Motor neuron (in vitro differentiated cells): ENCODE data around the gene NPBWR2. TPM values are rescaled to one million over a fixed set of nuclear protein-coding genes. Genes with fewer than 3 reads are reported as not detected.

ENCODE experiments used
- ATAC-seq, 8 experiments: fragments of 200-7000 bp; cut with Tn5 transposase; replicated peaks in 6 of 8; 2 replicates each; pipeline ENCODE4 v1.8.0; 2021; ENCODE audit warnings: mild to moderate bottlenecking in 8 of 8, moderate library complexity in 8 of 8
- H3K27ac ChIP-seq, 2 donors: fragments of 250-450 bp; sonication (Bioruptor Pico); 2 replicates each; pipeline ENCODE4 v1.9.0; 2021; ENCODE audit warnings: antibody characterized with exemption in 2 of 2, mild to moderate bottlenecking in 2 of 2, moderate library complexity in 1 of 2
- H3K4me1 ChIP-seq, 2 donors: fragments of 250-450 bp; sonication (Bioruptor Pico); replicated peaks in 1 of 2; 2 replicates each; pipeline ENCODE4 v1.6.1; 2021; ENCODE audit warnings: antibody characterized with exemption in 2 of 2, mild to moderate bottlenecking in 2 of 2, moderate library complexity in 1 of 2
- H3K4me3 ChIP-seq, 5 donors: fragments of 250-450 bp; sonication (Bioruptor Pico); 2 replicates each; pipeline ENCODE4 v1.9.0; 2021; ENCODE audit warnings: antibody characterized with exemption in 5 of 5, mild to moderate bottlenecking in 5 of 5, moderate library complexity in 4 of 5
- WGBS, 10 experiments: fragments of 450-650 bp; shearing (Covaris generic); methylation state at CpG; one replicate each; pipeline ENCODE4 v1.0.0; 2022; 5-methylcytosine and 5-hydroxymethylcytosine counted together
- in situ Hi-C, 9 experiments: fragments of 400-800 bp; cut with MboI; loops; one replicate each; pipeline ENCODE4 v1.15.0; 2021; ENCODE audit warnings: low sequenced_read_pairs in 9 of 9, low pct_unique_long_range_greater_than_20kb in 2 of 9; ENCODE audit not compliant: unreplicated experiment in 9 of 9
- total RNA-seq, 8 experiments: library from RNA; unstranded; fragments of 300-600 nt; gene quantifications; 2 replicates each; pipeline versions ENCODE4 v1.2.3 to v1.2.4, GENCODE V29; 2022

Gene NPBWR2
- total RNA-seq, 8 experiments from 2014 or later, result 0.11 to 1.3 (median 0.48) TPM; not detected in 4

GRCh38 chr20:64101731-64102621 lies 5.4 kb downstream of the NPBWR2 start:
- Histone ChIP-seq H3K4me1 (peaks cover 7 to 13% of the 10 kb centered on the region in 2 donors), H3K4me3 (peak overlapping the region; percentile 19 to 37 (median 28)), H3K27ac (peak overlapping the region in 1 of 2 donors; percentile 72)
- ATAC-seq, result peak; percentile 23 to 93 (median 85)
- WGBS, 10 experiments, result no CpG with 5 or more reads among the region's 64 CpGs
- in situ Hi-C loops, result no loop called here

- H3K4me3 ChIP-seq, result no peak overlapping the region
- H3K27ac ChIP-seq, result no peak overlapping the region
- in situ Hi-C loops, result no loop called here
- WGBS, 10 experiments, result 39 to 100% (median 83%) methylated on average over 1 to 7 of the region's 9 CpGs; no CpG with 5 or more reads in 3 of the 10 experiments
- no peak for ATAC-seq
- peaks cover 7 to 13% of the 10 kb centered on the region in 2 donors for H3K4me1 ChIP-seq
Measured at GRCh38 chr20:64100946-64101688, 6.2 kb downstream of the NPBWR2 start.

GRCh38 chr20:64100566-64100888 lies 6.8 kb downstream of the NPBWR2 start:
- 20 to 80% (median 53%) methylated on average over 1 to 3 of the region's 4 CpGs; no CpG with 5 or more reads in 3 of the 10 experiments for WGBS, 10 experiments
- Histone ChIP-seq H3K4me3 (no peak overlapping the region), H3K27ac (no peak overlapping the region), H3K4me1 (peaks cover 7 to 13% of the 10 kb centered on the region in 2 donors)
- in situ Hi-C loops, result no loop called here
- no peak for ATAC-seq

GRCh38 chr20:64099880-64100565 lies 7.3 kb downstream of the NPBWR2 start:
- Histone ChIP-seq H3K4me1 (peaks cover 7 to 13% of the 10 kb centered on the region in 2 donors), H3K4me3 (no peak overlapping the region), H3K27ac (no peak overlapping the region)
- ATAC-seq, result peak in 1 of 8 experiments; percentile 8
- 0 to 85% (median 40%) methylated on average over 2 to 6 of the region's 14 CpGs; no CpG with 5 or more reads in 3 of the 10 experiments for WGBS, 10 experiments
- in situ Hi-C loops, result no loop called here

GRCh38 chr20:64099086-64099786 lies 8.1 kb downstream of the NPBWR2 start:
- WGBS, 10 experiments, result 53 to 100% (median 60%) methylated on average over 1 to 2 of the region's 21 CpGs; no CpG with 5 or more reads in 5 of the 10 experiments
- ATAC-seq, result no peak
- H3K27ac ChIP-seq, result no peak overlapping the region
- in situ Hi-C loops, result no loop called here
- no peak overlapping the region for H3K4me3 ChIP-seq
- peaks cover 7 to 13% of the 10 kb centered on the region in 2 donors for H3K4me1 ChIP-seq

GRCh38 chr20:64098471-64099013 lies 8.8 kb downstream of the NPBWR2 start:
- Histone ChIP-seq H3K4me1 (peaks cover 5 to 9% of the 10 kb centered on the region in 2 donors), H3K27ac (no peak overlapping the region), H3K4me3 (no peak overlapping the region)
- ATAC-seq, result no peak
- 40 to 93% (median 80%) methylated on average over 1 to 3 of the region's 28 CpGs; no CpG with 5 or more reads in 7 of the 10 experiments for WGBS, 10 experiments
- in situ Hi-C loops, result no loop called here

- no peak for ATAC-seq
- in situ Hi-C loops, result no loop called here
- H3K4me3 ChIP-seq, result no peak overlapping the region
Measured at GRCh38 chr20:64096535-64096934, 10.8 kb downstream of the NPBWR2 start.

GRCh38 chr20:64095927-64096326 lies 11.4 kb downstream of the NPBWR2 start:
- Histone ChIP-seq H3K4me3 (no peak overlapping the region), H3K27ac (no peak overlapping the region), H3K4me1 (peaks cover 21% of the 10 kb centered on the region in 2 donors)
- in situ Hi-C loops, result no loop called here
- 0 to 100% (median 87%) methylated on average over 1 to 8 of the region's 11 CpGs; no CpG with 5 or more reads in 3 of the 10 experiments for WGBS, 10 experiments
- no peak for ATAC-seq

More at GRCh38 chr20:64096535-64096934, 10.8 kb downstream of the NPBWR2 start:
- WGBS, 10 experiments, result 34 to 100% (median 100%) methylated on average over 1 to 5 of the region's 6 CpGs; no CpG with 5 or more reads in 1 of the 10 experiments
- no peak overlapping the region for H3K27ac ChIP-seq
- H3K4me1 ChIP-seq, result peaks cover 17% of the 10 kb centered on the region in 2 donors

GRCh38 chr20:64095455-64095854 lies 11.9 kb downstream of the NPBWR2 start:
- no peak for ATAC-seq
- Histone ChIP-seq H3K4me3 (no peak overlapping the region), H3K4me1 (peaks cover 22% of the 10 kb centered on the region in 2 donors), H3K27ac (no peak overlapping the region)
- 80 to 93% methylated on average over 1 to 2 of the region's 4 CpGs; no CpG with 5 or more reads in 8 of the 10 experiments for WGBS, 10 experiments
- in situ Hi-C loops, result no loop called here

- WGBS, 10 experiments, result 80% methylated on average over 1 of the region's 9 CpGs; no CpG with 5 or more reads in 9 of the 10 experiments
- Histone ChIP-seq H3K4me3 (no peak overlapping the region), H3K4me1 (peaks cover 36% of the 10 kb centered on the region in 2 donors), H3K27ac (peak overlapping the region in 1 of 2 donors; percentile 52)
- peak in 5 of 8 experiments; percentile 6 to 24 (median 12) for ATAC-seq
- in situ Hi-C loops, result no loop called here
Measured at GRCh38 chr20:64093013-64093503, 14.3 kb downstream of the NPBWR2 start.

GRCh38 chr20:64092258-64093012 lies 14.9 kb downstream of the NPBWR2 start:
- 0 to 8% methylated on average over 2 to 10 of the region's 27 CpGs; no CpG with 5 or more reads in 8 of the 10 experiments for WGBS, 10 experiments
- peaks cover 36% of the 10 kb centered on the region in 2 donors for H3K4me1 ChIP-seq
- ATAC-seq, result peak in 7 of 8 experiments; percentile 5 to 37 (median 13)
- peak overlapping the region; percentile 31 to 52 for H3K27ac ChIP-seq
- in situ Hi-C loops, result no loop called here
- H3K4me3 ChIP-seq, result peak overlapping the region in 3 of 5 donors; percentile 12 to 24 (median 24)
